Astrocyte (in vitro differentiated cells and primary cell): ENCODE results near the gene MIOS. TPM values are rescaled to one million over a fixed set of nuclear protein-coding genes. Genes with fewer than 3 reads are reported as not detected.

Experiments used
- DNase-seq: peaks from one replicate; pipeline ENCODE4 v3.0.0-alpha.2; 2010; ENCODE audit warnings: low read depth
- FAIRE-seq: peaks from 2 replicates; lab custom pipeline; 2011; peaks lifted over from hg19 to GRCh38; lab: Jason Lieb, UNC
- H2AFZ ChIP-seq: 2 replicates; pipeline ENCODE4 v1.6.0; 2012; ENCODE audit warnings: low read depth, low read length, inconsistent platforms
- H3K27ac ChIP-seq: 2 replicates; pipeline ENCODE4 v1.5.1; 2011; ENCODE audit warnings: low read depth, low read length, inconsistent platforms
- H3K27me3 ChIP-seq: 2 replicates; pipeline ENCODE4 v1.6.0; 2011; ENCODE audit warnings: low read length, inconsistent platforms; ENCODE audit not compliant: insufficient read depth
- H3K36me3 ChIP-seq: 2 replicates; pipeline ENCODE4 v1.5.1; 2011; ENCODE audit warnings: low read length, inconsistent platforms; ENCODE audit not compliant: insufficient read depth
- H3K4me1 ChIP-seq: 2 replicates; pipeline ENCODE4 v1.5.1; 2011; ENCODE audit warnings: low read length, inconsistent platforms; ENCODE audit not compliant: insufficient read depth
- H3K4me2 ChIP-seq: 2 replicates; pipeline ENCODE4 v1.6.0; 2012; ENCODE audit warnings: low read length, inconsistent platforms
- H3K4me3 ChIP-seq: 2 replicates; pipeline ENCODE4 v1.5.1; 2011; ENCODE audit warnings: low read depth, mild to moderate bottlenecking, low read length, inconsistent platforms; ENCODE audit not compliant: insufficient read depth
- H3K79me2 ChIP-seq: 2 replicates; pipeline ENCODE4 v1.6.0; 2012; ENCODE audit warnings: mild to moderate bottlenecking, low read length, inconsistent platforms; ENCODE audit not compliant: insufficient read depth
- H3K9ac ChIP-seq: 2 replicates; pipeline ENCODE4 v1.6.0; 2012; ENCODE audit warnings: mild to moderate bottlenecking, low read length, inconsistent platforms
- H3K9me3 ChIP-seq: 2 replicates; pipeline ENCODE4 v1.5.1; 2012; ENCODE audit warnings: low read depth, mild to moderate bottlenecking, low read length, inconsistent platforms; ENCODE audit not compliant: insufficient read depth
- H4K20me1 ChIP-seq: 2 replicates; pipeline ENCODE4 v1.6.0; 2012; ENCODE audit warnings: low read length, inconsistent platforms; ENCODE audit not compliant: insufficient read depth
- H3K27ac Mint-ChIP-seq: one replicate; pipeline ENCODE4 v1.8.0; 2021; ENCODE audit warnings: mild to moderate bottlenecking, mixed read lengths; ENCODE audit not compliant: unreplicated experiment
- H3K27me3 Mint-ChIP-seq: one replicate; pipeline ENCODE4 v1.8.0; 2021; ENCODE audit warnings: low read depth, mixed read lengths; ENCODE audit not compliant: unreplicated experiment
- H3K36me3 Mint-ChIP-seq: one replicate; pipeline ENCODE4 v1.8.0; 2021; ENCODE audit warnings: low read depth, mixed read lengths; ENCODE audit not compliant: unreplicated experiment
- H3K4me1 Mint-ChIP-seq: one replicate; pipeline ENCODE4 v1.8.0; 2021; ENCODE audit warnings: low read depth, mixed read lengths; ENCODE audit not compliant: unreplicated experiment
- H3K4me3 Mint-ChIP-seq: one replicate; pipeline ENCODE4 v1.8.0; 2021; ENCODE audit warnings: mild to moderate bottlenecking, moderate library complexity, mixed read lengths; ENCODE audit not compliant: unreplicated experiment
- H3K9me3 Mint-ChIP-seq: one replicate; pipeline ENCODE4 v1.8.0; 2021; ENCODE audit warnings: mild to moderate bottlenecking, mixed read lengths; ENCODE audit not compliant: unreplicated experiment
- EZH2 ChIP-seq: IDR thresholded peaks from 2 replicates; pipeline ENCODE4 v1.6.1; 2012; ENCODE audit warnings: mild to moderate bottlenecking, low read length, inconsistent platforms; ENCODE audit not compliant: insufficient read depth
- total RNA-seq: library from RNA; stranded (reverse); gene quantifications from 2 replicates; pipeline ENCODE4 v1.2.1, GENCODE V29; 2021
- TF ChIP-seq, protein P1 (sequence below): IDR thresholded peaks from 2 replicates; pipeline ENCODE4 v1.5.1; 2011; ENCODE audit warnings: low read depth, mild to moderate bottlenecking, inconsistent platforms, low read length, moderate library complexity; ENCODE audit not compliant: insufficient read depth

The MIOS gene
- total RNA-seq, 1 donor from 2014 or later: 16.4 TPM

GRCh38 chr7:7652798-7653540, 86.3 kb downstream of the MIOS start:
- Histone ChIP-seq H3K79me2 (peaks cover 3% of the 10 kb centered on the region), H3K9ac (no peak overlapping the region), H2AFZ (no peak overlapping the region), H3K36me3 (no peaks in the 10 kb centered on the region), H3K4me3 (no peak overlapping the region), H3K27ac (no peak overlapping the region), H4K20me1 (peaks cover 10% of the 10 kb centered on the region), H3K9me3 (no peaks in the 10 kb centered on the region), H3K4me2 (no peak overlapping the region), H3K4me1 (no peaks in the 10 kb centered on the region), H3K27me3 (no peaks in the 10 kb centered on the region)
- no peaks in the 10 kb centered on the region for H3K27me3 Mint-ChIP-seq
- DNase-seq (no peak), FAIRE-seq (no peak)
- peaks cover 2% of the 10 kb centered on the region for H3K36me3 Mint-ChIP-seq
- H3K27ac Mint-ChIP-seq: no peak overlapping the region
- H3K9me3 Mint-ChIP-seq: peaks cover 7% of the 10 kb centered on the region
- H3K4me3 Mint-ChIP-seq: no peak overlapping the region
- TF ChIP-seq, protein P1, sequence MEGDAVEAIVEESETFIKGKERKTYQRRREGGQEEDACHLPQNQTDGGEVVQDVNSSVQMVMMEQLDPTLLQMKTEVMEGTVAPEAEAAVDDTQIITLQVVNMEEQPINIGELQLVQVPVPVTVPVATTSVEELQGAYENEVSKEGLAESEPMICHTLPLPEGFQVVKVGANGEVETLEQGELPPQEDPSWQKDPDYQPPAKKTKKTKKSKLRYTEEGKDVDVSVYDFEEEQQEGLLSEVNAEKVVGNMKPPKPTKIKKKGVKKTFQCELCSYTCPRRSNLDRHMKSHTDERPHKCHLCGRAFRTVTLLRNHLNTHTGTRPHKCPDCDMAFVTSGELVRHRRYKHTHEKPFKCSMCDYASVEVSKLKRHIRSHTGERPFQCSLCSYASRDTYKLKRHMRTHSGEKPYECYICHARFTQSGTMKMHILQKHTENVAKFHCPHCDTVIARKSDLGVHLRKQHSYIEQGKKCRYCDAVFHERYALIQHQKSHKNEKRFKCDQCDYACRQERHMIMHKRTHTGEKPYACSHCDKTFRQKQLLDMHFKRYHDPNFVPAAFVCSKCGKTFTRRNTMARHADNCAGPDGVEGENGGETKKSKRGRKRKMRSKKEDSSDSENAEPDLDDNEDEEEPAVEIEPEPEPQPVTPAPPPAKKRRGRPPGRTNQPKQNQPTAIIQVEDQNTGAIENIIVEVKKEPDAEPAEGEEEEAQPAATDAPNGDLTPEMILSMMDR: no peak
- TF ChIP-seq EZH2: no peak
- H3K4me1 Mint-ChIP-seq: no peaks in the 10 kb centered on the region

GRCh38 chr7:7653593-7654187, 87.0 kb downstream of the MIOS start:
- Mint-ChIP-seq H3K4me3 (no peak overlapping the region), H3K4me1 (no peaks in the 10 kb centered on the region), H3K9me3 (peaks cover 7% of the 10 kb centered on the region), H3K27me3 (no peaks in the 10 kb centered on the region), H3K36me3 (peaks cover 2% of the 10 kb centered on the region), H3K27ac (no peak overlapping the region)
- no peaks in the 10 kb centered on the region for H3K4me1 ChIP-seq
- peaks cover 3% of the 10 kb centered on the region for H3K79me2 ChIP-seq
- peaks cover 8% of the 10 kb centered on the region for H4K20me1 ChIP-seq
- H3K27ac ChIP-seq: no peak overlapping the region
- H3K27me3 ChIP-seq: no peaks in the 10 kb centered on the region
- TF ChIP-seq EZH2: no peak
- TF ChIP-seq, protein P1: peak; percentile 33
- no peak for FAIRE-seq
- no peak overlapping the region for H2AFZ ChIP-seq
- no peak for DNase-seq
- no peak overlapping the region for H3K4me2 ChIP-seq
- no peaks in the 10 kb centered on the region for H3K9me3 ChIP-seq
- H3K4me3 ChIP-seq: no peak overlapping the region
- H3K9ac ChIP-seq: no peak overlapping the region
- no peaks in the 10 kb centered on the region for H3K36me3 ChIP-seq
